IMR-90 (cell line): ENCODE measurements around the gene VASN.

ENCODE experiments used
- BHLHE40 ChIP-seq: fragments of 150-350 bp; IDR thresholded peaks from 2 replicates; pipeline ENCODE4 v1.6.1; 2016; ENCODE audit warnings: mild to moderate bottlenecking, low read depth, low read length
- CEBPB ChIP-seq: IDR thresholded peaks from 2 replicates; pipeline ENCODE4 v1.6.1; 2012; ENCODE audit warnings: low read depth, low read length, improper control_type of control experiment
- CTCF ChIP-seq: conservative IDR thresholded peaks from 2 replicates; pipeline ENCODE4 v1.5.1; 2012; ENCODE audit warnings: mild to moderate bottlenecking, low read depth, low read length, improper control_type of control experiment
- MAFK ChIP-seq: IDR thresholded peaks from 2 replicates; pipeline ENCODE4 v1.6.1; 2012; ENCODE audit warnings: low read depth, low read length, improper control_type of control experiment
- MXI1 ChIP-seq: IDR thresholded peaks from 2 replicates; pipeline ENCODE4 v1.6.1; 2012; ENCODE audit warnings: low read depth, mild to moderate bottlenecking, low read length, moderate library complexity, borderline replicate concordance
- POLR2A ChIP-seq: IDR thresholded peaks from 2 replicates; pipeline ENCODE4 v1.6.1; 2012; ENCODE audit warnings: mild to moderate bottlenecking, low read depth, low read length
- RAD21 ChIP-seq: IDR thresholded peaks from 2 replicates; pipeline ENCODE4 v1.6.1; 2012; ENCODE audit warnings: low read length, improper control_type of control experiment
- RCOR1 ChIP-seq: IDR thresholded peaks from 2 replicates; pipeline ENCODE4 v1.6.1; 2012; ENCODE audit warnings: mild to moderate bottlenecking, low read length, improper control_type of control experiment; ENCODE audit not compliant: insufficient replicate concordance
- RFX5 ChIP-seq: IDR thresholded peaks from 2 replicates; pipeline ENCODE4 v1.8.0; 2012; ENCODE audit warnings: low read depth, mild to moderate bottlenecking, low read length, moderate library complexity
- SMC3 ChIP-seq: fragments of 150-350 bp; IDR thresholded peaks from 2 replicates; pipeline ENCODE4 v1.6.1; 2016; ENCODE audit warnings: low read depth, mild to moderate bottlenecking, antibody characterized with exemption, low read length, moderate library complexity

GRCh38 chr16:4347010-4347409 is 24.6 kb upstream of the VASN start:
- TF ChIP-seq RAD21 = no peak
- no peak for TF ChIP-seq BHLHE40
- TF ChIP-seq CTCF = no peak
- TF ChIP-seq POLR2A = no peak
- no peak for TF ChIP-seq MXI1
- TF ChIP-seq SMC3 = no peak
- no peak for TF ChIP-seq MAFK
- TF ChIP-seq RFX5 = no peak
- TF ChIP-seq RCOR1 = no peak
- TF ChIP-seq CEBPB = 0 out of 2 replicates have a peak, but pooled peaks have one; percentile 7
